GM23248 (cell line): ENCODE measurements around the gene ARHGEF1.

Experiments
- EZH2 ChIP-seq: fragments of 200-600 bp; sonication (generic); IDR thresholded peaks from 2 replicates; pipeline ENCODE4 v1.6.1; 2018; ENCODE audit warnings: antibody characterized with exemption, mild to moderate bottlenecking; ENCODE audit not compliant: insufficient read depth, poor library complexity, severe bottlenecking
- EZH2phosphoT487 ChIP-seq: fragments of 200-600 bp; sonication (generic); IDR thresholded peaks from 2 replicates; pipeline ENCODE4 v1.6.1; 2018; ENCODE audit warnings: antibody characterized with exemption, moderate library complexity, mild to moderate bottlenecking, low read depth; ENCODE audit not compliant: insufficient read depth

GRCh38 chr19:41945135-41945766 lies 62.3 kb downstream of the ARHGEF1 start:
- TF ChIP-seq EZH2, result no peak
- TF ChIP-seq EZH2phosphoT487, result no peak
